Activated T-helper 1 cell treated with anti-CD3 and anti-CD28 coated beads, Interleukin-12 subunit alpha, Interleukin-12 subunit beta, Interleukin-2, Interleukin-4 antibody, amounts not matched to agents 30 ng/mL and 10 ng/mL and 1 ng/mL, durations not matched to agents 14 hours and 24 hours and 36 hours (primary cell): ENCODE measurements around the gene HOXC5. TPM values are rescaled to one million over a fixed set of nuclear protein-coding genes. Genes with fewer than 3 reads are reported as not detected.
A peak's percentile ranks its signal among the peaks of the same experiment; 100 is the strongest.

Experiments used
- DNase-seq: peaks from one replicate; pipeline ENCODE4 v3.0.0; 2021; ENCODE audit warnings: low spot score
- H3K27ac Mint-ChIP-seq: one replicate; pipeline ENCODE4 v1.8.0; 2021; ENCODE audit warnings: mild to moderate bottlenecking, mixed read lengths
- H3K27me3 Mint-ChIP-seq: one replicate; pipeline ENCODE4 v1.8.0; 2022; ENCODE audit warnings: mild to moderate bottlenecking, moderate library complexity, mixed read lengths; ENCODE audit not compliant: insufficient read depth
- H3K36me3 Mint-ChIP-seq: one replicate; pipeline ENCODE4 v1.8.0; 2021; ENCODE audit warnings: low read depth, mixed read lengths
- H3K4me1 Mint-ChIP-seq: one replicate; pipeline ENCODE4 v1.8.0; 2021; ENCODE audit warnings: low read depth, mixed read lengths
- H3K4me3 Mint-ChIP-seq: one replicate; pipeline ENCODE4 v1.8.0; 2021; ENCODE audit warnings: mild to moderate bottlenecking, moderate library complexity, mixed read lengths
- H3K9me3 Mint-ChIP-seq: one replicate; pipeline ENCODE4 v1.8.0; 2021; ENCODE audit warnings: mixed read lengths
- intact Hi-C: fragments of 100-400 bp; cut with micrococcal nuclease; formaldehyde crosslinking; loops from one replicate; pipeline ENCODE4 v1.15.1; 2024
- total RNA-seq: library from RNA; stranded (reverse); gene quantifications from 2 replicates; pipeline ENCODE4 v1.2.3, GENCODE V29; 2022

The HOXC5 gene
- total RNA-seq, 1 donor from 2014 or later: not detected

GRCh38 chr12:53990311-53991076 lies 42.4 kb upstream of the HOXC5 start:
- Mint-ChIP-seq H3K36me3 (no peaks in the 10 kb centered on the region), H3K9me3 (no peaks in the 10 kb centered on the region), H3K4me3 (no peak overlapping the region), H3K27me3 (peaks cover 89% of the 10 kb centered on the region), H3K4me1 (peaks cover 36% of the 10 kb centered on the region), H3K27ac (peak overlapping the region; percentile 49)
- intact Hi-C loops: no loop called here
- DNase-seq: no peak

DNA sequence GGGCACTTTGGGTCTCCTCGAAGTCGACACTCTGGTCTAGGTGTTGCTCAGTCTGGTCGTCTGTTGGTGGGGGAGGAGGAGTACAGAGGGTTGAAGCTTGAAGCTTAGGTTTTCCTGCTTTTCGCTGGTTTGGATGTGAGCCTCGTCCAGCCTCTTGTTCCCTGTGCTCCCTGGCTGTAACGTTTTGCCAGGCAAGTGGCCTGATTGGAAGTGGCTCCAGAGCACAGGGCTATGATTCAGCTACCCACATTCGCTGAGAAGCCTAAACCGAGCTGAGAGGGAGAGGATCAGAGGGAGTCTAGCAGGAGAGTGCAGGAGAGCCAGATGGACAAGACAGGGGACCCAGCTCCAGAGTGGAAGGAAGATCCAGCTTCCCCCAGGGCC lies 41.8 kb upstream of the HOXC5 start:
- no peak for DNase-seq
- intact Hi-C loops: no loop called here
- Mint-ChIP-seq H3K27me3 (peaks cover 90% of the 10 kb centered on the region), H3K36me3 (no peaks in the 10 kb centered on the region), H3K4me3 (no peak overlapping the region), H3K4me1 (peaks cover 42% of the 10 kb centered on the region), H3K9me3 (no peaks in the 10 kb centered on the region), H3K27ac (no peak overlapping the region)

GRCh38 chr12:53992377-53992889 lies 40.4 kb upstream of the HOXC5 start:
- Mint-ChIP-seq H3K27me3 (peaks cover 89% of the 10 kb centered on the region), H3K36me3 (no peaks in the 10 kb centered on the region), H3K9me3 (no peaks in the 10 kb centered on the region), H3K4me3 (no peak overlapping the region), H3K4me1 (peaks cover 47% of the 10 kb centered on the region), H3K27ac (no peak overlapping the region)
- intact Hi-C loops: no loop called here
- DNase-seq: no peak

DNA sequence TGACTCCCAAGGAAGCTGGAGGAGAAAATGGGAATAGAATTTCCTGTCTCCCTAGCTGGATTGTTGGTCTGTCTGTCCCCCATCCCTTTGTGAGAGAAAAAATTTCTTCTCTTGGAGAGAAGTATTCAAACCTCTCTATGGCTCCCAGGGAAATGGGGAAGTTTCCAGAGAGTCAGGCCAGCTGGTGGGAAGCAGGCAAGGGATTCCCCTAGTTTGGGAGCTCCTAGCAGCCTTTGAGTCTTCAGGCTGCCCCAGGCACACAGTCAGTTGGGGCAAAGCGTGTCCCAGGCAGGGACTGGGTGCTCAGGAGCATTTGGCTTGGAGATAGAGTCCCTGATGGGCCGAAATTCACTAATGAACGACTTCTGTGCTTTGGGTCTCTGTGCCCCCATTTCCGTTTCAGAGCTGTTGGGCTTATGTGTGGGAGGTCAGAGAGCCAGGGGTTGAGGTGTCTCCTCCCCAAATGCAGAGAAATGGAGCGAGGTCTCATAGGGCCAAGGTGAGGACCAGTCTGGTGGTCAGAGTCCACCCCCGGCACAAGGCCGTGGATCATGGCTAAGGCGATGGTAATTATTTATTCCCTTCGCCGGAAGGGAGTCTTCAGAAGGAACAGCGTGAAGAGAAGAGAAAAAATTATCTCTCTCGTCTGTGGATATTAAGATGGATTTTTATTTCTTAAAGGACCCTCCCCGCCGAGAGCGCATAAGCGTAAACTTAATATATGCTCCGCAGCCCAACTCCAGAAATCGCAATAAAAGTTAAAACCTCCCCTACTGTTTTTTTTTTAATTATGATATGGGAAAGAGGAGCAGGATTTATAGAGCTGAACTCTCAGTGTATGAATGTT lies 39.5 kb upstream of the HOXC5 start:
- Mint-ChIP-seq H3K4me1 (peaks cover 44% of the 10 kb centered on the region), H3K9me3 (no peaks in the 10 kb centered on the region)

DNA sequence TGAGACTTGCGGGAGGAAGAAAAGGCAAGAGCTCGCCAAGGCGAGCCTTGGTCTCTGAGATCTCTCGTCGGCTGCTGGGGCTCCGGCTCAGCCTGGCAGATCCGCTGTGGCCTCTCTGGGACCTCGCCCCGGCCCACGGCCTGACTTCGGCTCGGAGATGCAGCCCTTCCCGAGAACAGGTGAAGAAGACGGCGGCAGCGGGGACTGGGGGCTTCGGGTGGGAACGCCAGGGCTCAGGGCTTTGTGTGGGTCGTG lies 38.9 kb upstream of the HOXC5 start:
- peaks cover 38% of the 10 kb centered on the region for H3K4me1 Mint-ChIP-seq
- peak overlapping the region; percentile 37 for H3K4me3 Mint-ChIP-seq
- no peaks in the 10 kb centered on the region for H3K9me3 Mint-ChIP-seq
- no peak for DNase-seq
- H3K27me3 Mint-ChIP-seq: peaks cover 90% of the 10 kb centered on the region
- no peaks in the 10 kb centered on the region for H3K36me3 Mint-ChIP-seq
- intact Hi-C loops: no loop called here
- H3K27ac Mint-ChIP-seq: peak overlapping the region; percentile 61

More for the DNA sequence above, 39.5 kb upstream of the HOXC5 start:
- peaks cover 90% of the 10 kb centered on the region for H3K27me3 Mint-ChIP-seq
- no peak for DNase-seq
- intact Hi-C loops: no loop called here
- H3K4me3 Mint-ChIP-seq: peak overlapping the region; percentile 39
- no peaks in the 10 kb centered on the region for H3K36me3 Mint-ChIP-seq
- H3K27ac Mint-ChIP-seq: peak overlapping the region; percentile 48

DNA sequence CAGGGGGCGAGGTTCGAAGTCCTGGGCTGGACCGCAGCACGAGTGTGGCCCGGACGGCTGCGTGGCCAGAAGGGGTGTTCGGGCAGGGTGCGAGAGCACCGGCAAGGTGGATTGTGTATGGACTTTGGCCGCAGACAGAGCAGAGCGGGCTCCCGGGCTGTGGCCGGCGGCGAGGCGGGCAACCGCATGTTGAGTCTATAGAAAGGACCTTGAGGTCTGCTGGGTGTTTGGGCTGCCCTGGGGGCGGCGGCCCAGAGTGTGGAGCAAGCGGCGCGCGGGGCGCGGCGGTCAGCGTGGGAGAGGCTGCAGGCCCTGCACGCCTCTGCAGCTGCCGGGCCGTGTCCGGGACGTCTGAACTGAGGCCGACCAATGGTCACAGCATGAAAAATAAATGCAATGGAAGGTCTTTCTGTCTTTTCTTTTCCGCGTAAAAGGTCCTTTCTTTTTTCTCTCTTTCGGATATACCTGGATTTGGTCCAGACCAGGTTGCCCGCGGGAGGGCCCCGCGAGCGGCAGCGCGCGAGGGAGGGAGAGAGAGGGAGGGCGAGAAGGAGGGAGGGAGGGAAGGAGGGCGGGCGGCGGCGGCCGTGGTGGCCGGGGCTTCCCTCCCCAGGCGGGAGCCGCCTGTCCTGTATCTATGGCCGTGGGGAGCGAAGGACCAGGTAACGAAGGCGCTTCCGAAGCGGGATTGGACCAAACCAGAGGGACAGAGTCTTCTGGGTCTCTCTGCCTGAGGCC lies 38.4 kb upstream of the HOXC5 start:
- intact Hi-C loops: loop anchor here (5.0 kb wide), 1 partner anchor 38 kb away; the partner anchor contains the start of gene HOXC5
- H3K27me3 Mint-ChIP-seq: peaks cover 89% of the 10 kb centered on the region
- no peak overlapping the region for H3K4me3 Mint-ChIP-seq
- peaks cover 33% of the 10 kb centered on the region for H3K4me1 Mint-ChIP-seq
- no peak for DNase-seq
- H3K9me3 Mint-ChIP-seq: no peaks in the 10 kb centered on the region
- no peaks in the 10 kb centered on the region for H3K36me3 Mint-ChIP-seq
- H3K27ac Mint-ChIP-seq: peak overlapping the region; percentile 76

- Mint-ChIP-seq H3K36me3 (no peaks in the 10 kb centered on the region), H3K27ac (peak overlapping the region; percentile 76), H3K4me3 (peak overlapping the region; percentile 46), H3K9me3 (no peaks in the 10 kb centered on the region), H3K4me1 (peaks cover 28% of the 10 kb centered on the region), H3K27me3 (peaks cover 89% of the 10 kb centered on the region)
- DNase-seq: no peak
- intact Hi-C loops: loop anchor here (5.0 kb wide), 1 partner anchor 37 kb away; the partner anchor contains the start of gene HOXC5
Measured at GRCh38 chr12:53995002-53995377, 37.9 kb upstream of the HOXC5 start.

GRCh38 chr12:53995378-53996239 lies 37.2 kb upstream of the HOXC5 start:
- Mint-ChIP-seq H3K36me3 (no peaks in the 10 kb centered on the region), H3K27ac (peak overlapping the region; percentile 76)

GRCh38 chr12:53996240-53997203 lies 36.3 kb upstream of the HOXC5 start:
- Mint-ChIP-seq H3K27me3 (peaks cover 89% of the 10 kb centered on the region), H3K4me3 (peak overlapping the region; percentile 80), H3K36me3 (no peaks in the 10 kb centered on the region), H3K9me3 (no peaks in the 10 kb centered on the region), H3K4me1 (peaks cover 22% of the 10 kb centered on the region), H3K27ac (no peak overlapping the region)
- DNase-seq: no peak
- intact Hi-C loops: loop anchor here (2.0 to 5.0 kb wide), 3 partner anchors 14 to 36 kb away; partner anchors contain the start of gene HOXC5

More at GRCh38 chr12:53995378-53996239, 37.2 kb upstream of the HOXC5 start:
- no peak for DNase-seq
- peaks cover 87% of the 10 kb centered on the region for H3K27me3 Mint-ChIP-seq
- intact Hi-C loops: loop anchor here (2.0 to 5.0 kb wide), 3 partner anchors 13 to 37 kb away; partner anchors contain the start of gene HOXC5
- H3K4me1 Mint-ChIP-seq: peaks cover 22% of the 10 kb centered on the region
- H3K4me3 Mint-ChIP-seq: peak overlapping the region; percentile 80
- no peaks in the 10 kb centered on the region for H3K9me3 Mint-ChIP-seq

DNA sequence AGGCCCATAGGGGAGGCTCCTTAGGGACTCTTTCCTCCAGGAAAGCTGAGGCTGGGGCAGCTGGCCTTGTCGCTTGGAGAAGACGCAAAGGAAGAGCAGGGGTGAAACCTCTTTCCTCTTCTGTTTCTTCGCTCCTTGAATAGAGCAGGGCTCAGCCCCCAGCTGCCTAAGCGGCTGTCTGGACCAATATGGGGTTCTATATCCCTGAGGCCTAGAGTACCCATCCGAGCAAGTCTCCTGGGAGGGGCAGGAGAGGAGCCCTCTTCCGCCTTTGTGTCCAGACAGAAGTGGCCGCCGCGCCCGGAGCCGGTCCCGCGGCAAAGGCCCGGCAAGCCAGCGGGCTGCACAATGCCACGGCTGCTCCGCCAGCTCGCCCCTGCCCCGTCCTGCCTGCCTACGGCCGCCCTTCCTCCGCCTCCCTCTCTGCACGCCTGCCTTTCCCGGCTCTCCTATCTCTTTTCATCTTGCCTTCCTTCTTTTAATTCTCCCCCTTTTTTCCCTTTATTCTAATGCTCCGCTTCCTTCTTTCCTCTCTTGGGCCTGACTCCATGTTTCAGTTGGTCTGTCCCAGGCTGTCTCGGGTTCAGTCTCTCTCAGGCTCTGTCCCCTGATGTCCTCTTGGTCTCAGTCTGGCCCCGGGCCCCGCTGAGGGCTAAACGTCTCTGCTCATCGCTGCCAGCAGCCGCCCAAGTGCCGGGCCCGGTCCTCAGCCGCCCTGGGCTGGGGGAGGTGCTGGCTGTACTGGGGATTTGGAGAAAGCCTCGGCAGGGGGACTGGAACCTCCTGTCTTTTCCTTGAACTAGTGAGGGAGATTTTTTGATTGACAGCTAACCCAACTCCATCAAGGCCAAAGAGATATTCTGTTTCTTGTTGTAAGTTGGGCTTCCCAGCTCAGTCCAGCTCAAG lies 35.4 kb upstream of the HOXC5 start:
- intact Hi-C loops: loop anchor here (2.0 to 5.0 kb wide), 3 partner anchors 15 to 35 kb away; partner anchors contain the start of gene HOXC5
- Mint-ChIP-seq H3K4me3 (no peak overlapping the region), H3K36me3 (no peaks in the 10 kb centered on the region), H3K27me3 (peaks cover 89% of the 10 kb centered on the region), H3K4me1 (peaks cover 25% of the 10 kb centered on the region), H3K27ac (peak overlapping the region; percentile 7), H3K9me3 (no peaks in the 10 kb centered on the region)
- DNase-seq: no peak
